Lower leg skin (tissue), 3 donors: Measurements from ENCODE around the gene LFNG.

Source experiments
- POLR2A ChIP-seq, 2 donors: fragments of 450-650 bp; IDR thresholded peaks; one replicate each; pipeline ENCODE4 v1.6.1; 2016 to 2017; ENCODE audit warnings: antibody characterized with exemption in 2 of 2, mild to moderate bottlenecking in 1 of 2, moderate library complexity in 1 of 2
- TF ChIP-seq, protein P1 (sequence below), 3 donors: fragments of 450-650 bp; IDR thresholded peaks; one replicate each; pipeline ENCODE4 v1.5.1; 2016; ENCODE audit warnings: antibody characterized with exemption in 3 of 3, mild to moderate bottlenecking in 3 of 3, moderate library complexity in 2 of 3

DNA sequence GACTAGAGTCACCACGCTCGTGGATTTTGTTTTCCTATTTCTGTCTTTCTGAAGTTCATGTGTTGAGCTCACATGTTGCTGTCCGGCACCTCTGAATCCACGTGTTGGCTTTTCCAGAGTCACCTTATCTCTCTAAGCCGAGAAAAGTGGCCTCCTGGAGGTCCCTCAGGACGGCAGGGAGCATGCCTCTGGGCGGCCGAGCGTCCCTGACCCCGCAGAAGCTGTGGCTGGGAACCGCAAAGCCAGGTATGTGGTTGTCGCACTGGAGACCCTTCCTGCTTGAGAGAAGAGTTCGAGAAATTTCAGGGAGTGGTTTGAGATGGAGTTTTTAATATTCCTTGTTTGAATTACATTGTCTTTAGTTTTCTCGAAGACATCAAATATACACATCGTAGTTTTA is 51.8 kb downstream of the LFNG start:
- TF ChIP-seq, protein P1, sequence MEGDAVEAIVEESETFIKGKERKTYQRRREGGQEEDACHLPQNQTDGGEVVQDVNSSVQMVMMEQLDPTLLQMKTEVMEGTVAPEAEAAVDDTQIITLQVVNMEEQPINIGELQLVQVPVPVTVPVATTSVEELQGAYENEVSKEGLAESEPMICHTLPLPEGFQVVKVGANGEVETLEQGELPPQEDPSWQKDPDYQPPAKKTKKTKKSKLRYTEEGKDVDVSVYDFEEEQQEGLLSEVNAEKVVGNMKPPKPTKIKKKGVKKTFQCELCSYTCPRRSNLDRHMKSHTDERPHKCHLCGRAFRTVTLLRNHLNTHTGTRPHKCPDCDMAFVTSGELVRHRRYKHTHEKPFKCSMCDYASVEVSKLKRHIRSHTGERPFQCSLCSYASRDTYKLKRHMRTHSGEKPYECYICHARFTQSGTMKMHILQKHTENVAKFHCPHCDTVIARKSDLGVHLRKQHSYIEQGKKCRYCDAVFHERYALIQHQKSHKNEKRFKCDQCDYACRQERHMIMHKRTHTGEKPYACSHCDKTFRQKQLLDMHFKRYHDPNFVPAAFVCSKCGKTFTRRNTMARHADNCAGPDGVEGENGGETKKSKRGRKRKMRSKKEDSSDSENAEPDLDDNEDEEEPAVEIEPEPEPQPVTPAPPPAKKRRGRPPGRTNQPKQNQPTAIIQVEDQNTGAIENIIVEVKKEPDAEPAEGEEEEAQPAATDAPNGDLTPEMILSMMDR (IDR thresholded peaks at IDR 0.05), result no peak
- TF ChIP-seq POLR2A (IDR thresholded peaks at IDR 0.05), result no peak
